22Rv1 (cell line): Measurements from ENCODE around the gene KRTAP13-4.

Experiments used
- ZFX ChIP-seq: fragments of 450-650 bp; IDR thresholded peaks from 2 replicates; pipeline ENCODE4 v1.6.1; 2017; ENCODE audit warnings: antibody characterized with exemption, borderline replicate concordance
- TF ChIP-seq, protein P1 (sequence below): fragments of 450-650 bp; IDR thresholded peaks from 2 replicates; pipeline ENCODE4 v1.5.1; 2017; ENCODE audit warnings: mild to moderate bottlenecking

DNA sequence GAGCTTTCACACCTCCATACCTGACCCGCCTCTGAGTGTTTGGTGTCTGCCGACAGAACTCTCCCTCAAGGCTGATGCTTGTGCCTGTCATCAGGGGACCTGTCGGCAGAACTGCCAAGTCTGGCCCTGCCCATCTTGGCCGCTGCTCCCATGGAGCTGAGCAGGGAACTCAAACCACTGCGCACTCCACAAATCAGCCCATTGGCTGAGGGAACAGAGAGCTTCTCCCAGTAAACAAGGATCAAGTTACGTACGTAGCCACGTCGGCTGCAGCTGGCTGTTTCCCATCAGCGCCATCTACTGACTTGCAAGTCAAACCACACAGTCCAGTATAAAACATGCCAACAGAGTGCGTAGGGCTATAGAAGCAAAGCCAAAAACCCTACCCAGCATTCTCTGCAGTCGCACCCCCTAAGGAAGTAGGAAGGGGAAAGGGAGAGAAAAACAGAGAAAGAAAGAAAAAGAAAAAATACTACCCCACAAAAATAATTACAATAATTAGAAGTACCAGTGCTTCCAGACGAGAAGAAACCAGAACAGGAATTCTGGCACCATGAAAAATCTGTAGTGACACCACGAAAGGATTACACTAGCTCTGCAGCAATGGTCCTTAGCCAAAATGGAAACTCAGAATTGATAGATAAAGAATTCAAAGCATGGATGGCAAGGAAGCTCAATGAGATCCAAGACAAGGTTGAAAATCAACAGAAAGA lies 21.1 kb upstream of the KRTAP13-4 start:
- TF ChIP-seq, protein P1, sequence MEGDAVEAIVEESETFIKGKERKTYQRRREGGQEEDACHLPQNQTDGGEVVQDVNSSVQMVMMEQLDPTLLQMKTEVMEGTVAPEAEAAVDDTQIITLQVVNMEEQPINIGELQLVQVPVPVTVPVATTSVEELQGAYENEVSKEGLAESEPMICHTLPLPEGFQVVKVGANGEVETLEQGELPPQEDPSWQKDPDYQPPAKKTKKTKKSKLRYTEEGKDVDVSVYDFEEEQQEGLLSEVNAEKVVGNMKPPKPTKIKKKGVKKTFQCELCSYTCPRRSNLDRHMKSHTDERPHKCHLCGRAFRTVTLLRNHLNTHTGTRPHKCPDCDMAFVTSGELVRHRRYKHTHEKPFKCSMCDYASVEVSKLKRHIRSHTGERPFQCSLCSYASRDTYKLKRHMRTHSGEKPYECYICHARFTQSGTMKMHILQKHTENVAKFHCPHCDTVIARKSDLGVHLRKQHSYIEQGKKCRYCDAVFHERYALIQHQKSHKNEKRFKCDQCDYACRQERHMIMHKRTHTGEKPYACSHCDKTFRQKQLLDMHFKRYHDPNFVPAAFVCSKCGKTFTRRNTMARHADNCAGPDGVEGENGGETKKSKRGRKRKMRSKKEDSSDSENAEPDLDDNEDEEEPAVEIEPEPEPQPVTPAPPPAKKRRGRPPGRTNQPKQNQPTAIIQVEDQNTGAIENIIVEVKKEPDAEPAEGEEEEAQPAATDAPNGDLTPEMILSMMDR: peak; percentile 94
- TF ChIP-seq ZFX: no peak
